Tibial nerve (tissue), 4 donors: ENCODE measurements around the gene RBAK. TPM values are rescaled to one million over a fixed set of nuclear protein-coding genes. Genes with fewer than 3 reads are reported as not detected.
"Not testable (repeated sequence)": the region's sequence is repeated elsewhere in the genome, so short reads cannot be mapped to it uniquely, and the experiment has no call there.

Experiments
- DNase-seq, 2 donors: peaks; one replicate each; pipeline ENCODE4 v3.0.0-alpha.2; 2019; ENCODE audit warnings: low spot score in 2 of 2
- H3K27ac ChIP-seq, 4 donors: fragments of 200-600 bp; sonication (generic) in 3 of 4; one replicate each; pipeline ENCODE4 v1.5.1; 2017 to 2019; ENCODE audit warnings: mild to moderate bottlenecking in 1 of 4
- H3K27me3 ChIP-seq, 2 donors: fragments of 200-600 bp; sonication (generic) in 1 of 2; one replicate each; pipeline versions ENCODE4 v1.5.1 to v1.6.0; 2017 to 2019
- H3K36me3 ChIP-seq, 3 donors: fragments of 200-600 bp; sonication (generic); one replicate each; pipeline ENCODE4 v1.5.1; 2018 to 2019
- H3K4me1 ChIP-seq, 4 donors: fragments of 200-600 bp; sonication (generic) in 3 of 4; one replicate each; pipeline ENCODE4 v1.5.1; 2017 to 2019
- H3K4me3 ChIP-seq, 4 donors: fragments of 200-600 bp; sonication (generic) in 3 of 4; one replicate each; pipeline ENCODE4 v1.5.1; 2017 to 2019; ENCODE audit warnings: mild to moderate bottlenecking in 1 of 4, moderate library complexity in 1 of 4
- H3K9me3 ChIP-seq, 4 donors: fragments of 200-600 bp; sonication (generic) in 3 of 4; one replicate each; pipeline ENCODE4 v1.5.1; 2017 to 2019
- EP300 ChIP-seq, 2 donors: sonication (generic); formaldehyde crosslinking; IDR thresholded peaks; one replicate each; pipeline ENCODE4 v1.6.1; 2017; ENCODE audit warnings: antibody characterized with exemption in 2 of 2, mild to moderate bottlenecking in 1 of 2
- POLR2A ChIP-seq, 2 donors: fragments of 450-650 bp; IDR thresholded peaks; one replicate each; pipeline ENCODE4 v1.6.1; 2017; ENCODE audit warnings: antibody characterized with exemption in 2 of 2, mild to moderate bottlenecking in 2 of 2, moderate library complexity in 2 of 2
- WGBS, 2 donors: methylation state at CpG; one replicate each; pipeline ENCODE4 v1.1.5; 2018; 5-methylcytosine and 5-hydroxymethylcytosine counted together
- total RNA-seq, 4 donors: library from RNA; depleted of rRNA; stranded (reverse); fragments of >200 nt; gene quantifications; one replicate each; pipeline ENCODE4 v1.1.0, GENCODE V29; 2016
- TF ChIP-seq, protein P1 (sequence below), 5 experiments: fragments of 200-600 bp in 3 of 5; fragments of 450-650 bp in 2 of 5; sonication (generic) in 3 of 5; IDR thresholded peaks; one replicate each; pipeline ENCODE4 v1.5.1; 2016 to 2019; ENCODE audit warnings: antibody characterized with exemption in 5 of 5, mild to moderate bottlenecking in 3 of 5, moderate library complexity in 2 of 5

The RBAK gene
- total RNA-seq, 4 donors from 2014 or later = 7.5 to 11.3 (median 9.0) TPM

DNA sequence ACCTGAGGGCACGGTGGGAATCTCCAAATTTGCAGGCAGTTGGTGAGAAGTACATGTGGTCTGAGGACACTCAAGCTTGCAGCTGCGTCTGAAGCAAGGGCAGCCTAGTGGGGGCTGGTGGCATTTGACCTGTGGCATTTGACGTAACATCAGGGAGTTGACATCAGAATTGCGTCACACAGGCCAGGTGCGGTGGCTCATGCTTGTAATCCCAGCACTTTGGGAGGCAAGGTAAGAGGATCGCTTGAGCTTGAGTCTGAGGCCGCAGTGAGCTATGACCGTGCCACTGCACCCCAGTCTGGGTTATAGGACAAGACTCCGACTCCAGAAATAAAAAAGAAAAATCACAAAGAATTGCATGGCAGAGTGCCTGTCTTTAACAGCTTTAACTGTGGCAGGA is 25.6 kb upstream of the RBAK start:
- TF ChIP-seq EP300 (IDR thresholded peaks at IDR 0.05) (no peak), POLR2A (IDR thresholded peaks at IDR 0.05) (no peak)
- TF ChIP-seq, protein P1, sequence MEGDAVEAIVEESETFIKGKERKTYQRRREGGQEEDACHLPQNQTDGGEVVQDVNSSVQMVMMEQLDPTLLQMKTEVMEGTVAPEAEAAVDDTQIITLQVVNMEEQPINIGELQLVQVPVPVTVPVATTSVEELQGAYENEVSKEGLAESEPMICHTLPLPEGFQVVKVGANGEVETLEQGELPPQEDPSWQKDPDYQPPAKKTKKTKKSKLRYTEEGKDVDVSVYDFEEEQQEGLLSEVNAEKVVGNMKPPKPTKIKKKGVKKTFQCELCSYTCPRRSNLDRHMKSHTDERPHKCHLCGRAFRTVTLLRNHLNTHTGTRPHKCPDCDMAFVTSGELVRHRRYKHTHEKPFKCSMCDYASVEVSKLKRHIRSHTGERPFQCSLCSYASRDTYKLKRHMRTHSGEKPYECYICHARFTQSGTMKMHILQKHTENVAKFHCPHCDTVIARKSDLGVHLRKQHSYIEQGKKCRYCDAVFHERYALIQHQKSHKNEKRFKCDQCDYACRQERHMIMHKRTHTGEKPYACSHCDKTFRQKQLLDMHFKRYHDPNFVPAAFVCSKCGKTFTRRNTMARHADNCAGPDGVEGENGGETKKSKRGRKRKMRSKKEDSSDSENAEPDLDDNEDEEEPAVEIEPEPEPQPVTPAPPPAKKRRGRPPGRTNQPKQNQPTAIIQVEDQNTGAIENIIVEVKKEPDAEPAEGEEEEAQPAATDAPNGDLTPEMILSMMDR (IDR thresholded peaks at IDR 0.05) = no peak
- WGBS, 2 donors = 96 to 97% methylated on average over 9 of the region's 9 CpGs
- Histone ChIP-seq H3K9me3 (no peaks in the 10 kb centered on the region), H3K4me3 (no peak overlapping the region), H3K36me3 (peaks cover 0 to 61% (median 0%) of the 10 kb centered on the region in 3 donors), H3K4me1 (no peaks in the 10 kb centered on the region), H3K27me3 (no peaks in the 10 kb centered on the region), H3K27ac (no peak overlapping the region)
- no peak for DNase-seq

DNA sequence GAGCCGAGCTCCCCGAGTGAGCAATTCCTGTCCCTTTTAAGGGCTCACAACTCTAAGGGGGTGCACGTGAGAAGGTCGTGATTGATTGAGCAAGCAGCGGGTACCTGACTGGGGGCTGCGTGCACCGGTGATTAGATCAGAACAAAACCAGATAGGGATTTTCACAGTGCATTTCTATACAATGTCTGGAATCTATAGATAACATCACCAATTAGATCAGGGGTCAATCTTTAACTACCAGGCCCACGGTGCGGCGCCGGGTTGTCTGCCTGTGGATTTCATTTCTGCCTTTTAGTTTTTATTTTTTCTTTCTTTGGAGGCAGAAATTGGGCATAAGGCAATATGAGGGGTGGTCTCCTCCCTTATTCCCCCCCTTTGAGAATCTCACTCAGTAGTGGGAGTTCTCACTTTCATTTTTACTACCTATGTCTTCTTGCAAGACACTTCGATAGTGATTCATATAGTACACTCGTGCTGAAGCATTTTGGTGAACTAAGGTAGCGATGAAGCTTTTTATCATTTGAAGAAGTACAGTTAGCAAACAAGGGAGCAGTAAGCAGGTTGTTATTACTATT is 24.6 kb upstream of the RBAK start:
- not testable (repeated sequence) for DNase-seq, H3K27me3 ChIP-seq, H3K9me3 ChIP-seq, H3K4me3 ChIP-seq, H3K27ac ChIP-seq, H3K4me1 ChIP-seq
- WGBS, 2 donors = 89 to 93% methylated on average over 14 of the region's 14 CpGs
- H3K36me3 ChIP-seq = peaks cover 0 to 61% (median 0%) of the 10 kb centered on the region in 3 donors

GRCh38 chr7:5023626-5024025 is 22.0 kb upstream of the RBAK start:
- peaks cover 0 to 55% (median 0%) of the 10 kb centered on the region in 3 donors for H3K36me3 ChIP-seq
- DNase-seq, H3K9me3 ChIP-seq, H3K4me3 ChIP-seq, H3K27me3 ChIP-seq, H3K4me1 ChIP-seq, H3K27ac ChIP-seq: not testable (repeated sequence)
- 89 to 97% methylated on average over 11 to 12 of the region's 12 CpGs for WGBS, 2 donors

GRCh38 chr7:5027796-5028410 is 17.8 kb upstream of the RBAK start:
- WGBS, 2 donors = 90 to 94% methylated on average over 14 of the region's 14 CpGs
- H3K27ac ChIP-seq, H3K4me1 ChIP-seq, H3K4me3 ChIP-seq, H3K9me3 ChIP-seq, DNase-seq, H3K27me3 ChIP-seq: not testable (repeated sequence)
- H3K36me3 ChIP-seq = peaks cover 0 to 23% (median 0%) of the 10 kb centered on the region in 3 donors

GRCh38 chr7:5033186-5033585 is 12.5 kb upstream of the RBAK start:
- WGBS, 2 donors = 77 to 82% methylated on average over 10 of the region's 10 CpGs
- H3K36me3 ChIP-seq = peaks cover 0 to 19% (median 0%) of the 10 kb centered on the region in 3 donors
- not testable (repeated sequence) for H3K27ac ChIP-seq, H3K9me3 ChIP-seq, H3K27me3 ChIP-seq, DNase-seq, H3K4me1 ChIP-seq, H3K4me3 ChIP-seq

DNA sequence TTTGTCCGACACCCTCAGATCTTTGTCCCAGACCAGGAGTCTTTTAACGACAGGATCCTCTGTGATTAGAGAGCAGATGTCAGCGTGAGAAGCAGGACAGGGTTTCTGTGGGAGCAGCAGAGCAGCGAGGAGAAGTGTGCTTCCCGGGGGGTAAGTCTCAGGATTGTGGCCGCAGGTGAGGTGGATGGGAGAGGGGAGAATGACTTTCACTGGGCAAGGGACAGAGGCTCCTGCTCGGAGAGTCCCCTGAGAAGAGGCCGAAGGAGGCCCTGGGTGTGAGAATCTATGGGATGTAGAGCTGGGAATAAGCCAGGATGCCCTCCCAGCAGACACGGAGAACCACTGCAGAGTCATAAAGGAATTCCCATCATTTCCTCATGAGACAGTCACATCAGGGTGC is 10.4 kb upstream of the RBAK start:
- no peaks in the 10 kb centered on the region for H3K4me1 ChIP-seq
- TF ChIP-seq POLR2A (IDR thresholded peaks at IDR 0.05) (no peak), EP300 (IDR thresholded peaks at IDR 0.05) (no peak)
- TF ChIP-seq, protein P1 (IDR thresholded peaks at IDR 0.05) = no peak
- 83 to 84% methylated on average over 9 of the region's 9 CpGs for WGBS, 2 donors
- no peak overlapping the region for H3K4me3 ChIP-seq
- H3K27ac ChIP-seq = no peak overlapping the region
- H3K36me3 ChIP-seq = peaks cover 0 to 13% (median 0%) of the 10 kb centered on the region in 3 donors
- no peaks in the 10 kb centered on the region for H3K27me3 ChIP-seq
- no peak for DNase-seq
- H3K9me3 ChIP-seq = no peaks in the 10 kb centered on the region

- WGBS, 2 donors = 77 to 88% methylated on average over 9 of the region's 9 CpGs
Measured at GRCh38 chr7:5036446-5036845, 9.2 kb upstream of the RBAK start.

More at GRCh38 chr7:5036446-5036845, 9.2 kb upstream of the RBAK start:
- peaks cover 0 to 13% (median 0%) of the 10 kb centered on the region in 3 donors for H3K36me3 ChIP-seq
- H3K4me1 ChIP-seq = no peaks in the 10 kb centered on the region
- no peak overlapping the region for H3K27ac ChIP-seq
- no peak for DNase-seq
- no peak overlapping the region for H3K4me3 ChIP-seq
- H3K9me3 ChIP-seq = no peaks in the 10 kb centered on the region
- H3K27me3 ChIP-seq = no peaks in the 10 kb centered on the region
- TF ChIP-seq POLR2A (IDR thresholded peaks at IDR 0.05) (no peak), EP300 (IDR thresholded peaks at IDR 0.05) (no peak)
- TF ChIP-seq, protein P1 (IDR thresholded peaks at IDR 0.05) = no peak
